HepG2 (cell line): Measurements from ENCODE around the gene DDX4. TPM values are rescaled to one million over a fixed set of nuclear protein-coding genes. Genes with fewer than 3 reads are reported as not detected.

Experiments
- ATAC-seq: fragments of 200-7000 bp; cut with Tn5 transposase; 3 replicates; pipeline ENCODE4 v1.9.1; 2020; ENCODE audit warnings: mild to moderate bottlenecking, moderate library complexity
- BruUV-seq: library from RNA; stranded (reverse); fragments of 400-500 nt; replicated peaks from 2 replicates; lab custom pipeline; 2021; lab: Mats Ljungman, UMichigan
- CTCF ChIA-PET: fragments of 300-600 bp; formaldehyde crosslinking; extraction: SDS; loops from one replicate; lab custom pipeline; 2021; ENCODE audit warnings: low total read pairs, inconsistent platforms, low intra/inter-chr PET ratio; lab: Yijun Ruan, JAX
- POLR2A ChIA-PET: fragments of 350-600 bp; sonication (Branson Sonifier 250); formaldehyde crosslinking; loops from one replicate; lab custom pipeline; 2020; ENCODE audit warnings: antibody characterized with exemption, inconsistent platforms; lab: Yijun Ruan, JAX
- DNase-seq: peaks from one replicate; pipeline ENCODE4 v3.0.0-alpha.2; 2015; ENCODE audit warnings: low spot score
- FAIRE-seq: peaks from 3 replicates; lab custom pipeline; 2011; peaks lifted over from hg19 to GRCh38; lab: Jason Lieb, UNC
- H2AFZ ChIP-seq: one replicate; pipeline ENCODE4 v1.6.1; 2011; ENCODE audit warnings: low read length, inconsistent platforms
- H3K27ac ChIP-seq: fragments of 300-600 bp; 3 replicates; pipeline ENCODE4 v1.8.0; 2011; ENCODE audit warnings: mixed run types, mild to moderate bottlenecking, mixed read lengths, low read length, inconsistent platforms; ENCODE audit not compliant: insufficient read depth; ENCODE audit errors: extremely low read length
- H3K27me3 ChIP-seq, 2 experiments: fragments of 200-600 bp in 1 of 2; 2 replicates in 1 of 2; 3 replicates in 1 of 2; pipeline versions ENCODE4 v1.6.0 to v1.8.0; 2011; ENCODE audit warnings: low read length in 2 of 2, mild to moderate bottlenecking in 2 of 2, moderate library complexity in 2 of 2, inconsistent platforms in 1 of 2; ENCODE audit not compliant: insufficient read depth in 2 of 2, control insufficient read depth in 1 of 2
- H3K36me3 ChIP-seq, 2 experiments: fragments of 200-600 bp in 1 of 2; replicated peaks in 1 of 2; 2 replicates in 1 of 2; 3 replicates in 1 of 2; pipeline versions ENCODE4 v1.5.1 to v1.8.0; 2011; ENCODE audit warnings: low read length in 2 of 2, inconsistent platforms in 1 of 2; ENCODE audit not compliant: insufficient read depth in 2 of 2, control insufficient read depth in 1 of 2
- H3K4me1 ChIP-seq: 2 replicates; pipeline ENCODE4 v1.5.1; 2012; ENCODE audit warnings: low read length, inconsistent platforms; ENCODE audit not compliant: insufficient read depth
- H3K4me2 ChIP-seq: 2 replicates; pipeline ENCODE4 v1.6.0; 2011; ENCODE audit warnings: low read depth, low read length, inconsistent platforms
- H3K4me3 ChIP-seq, 3 experiments: fragments of 200-600 bp in 1 of 3; sonication (generic), shearing (Covaris generic) in 1 of 3; replicated peaks in 1 of 3; 2 replicates each; pipeline ENCODE4 v1.5.1; 2011 to 2016; ENCODE audit warnings: low read length in 3 of 3, inconsistent platforms in 2 of 3, low read depth in 2 of 3, mild to moderate bottlenecking in 2 of 3, control low read depth in 1 of 3, mixed read lengths in 1 of 3; ENCODE audit not compliant: insufficient read depth in 1 of 3
- H3K79me2 ChIP-seq: one replicate; pipeline ENCODE4 v1.6.1; 2011; ENCODE audit warnings: low read length, inconsistent platforms; ENCODE audit not compliant: insufficient read depth
- H3K9ac ChIP-seq: 2 replicates; pipeline ENCODE4 v1.6.0; 2011; ENCODE audit warnings: mild to moderate bottlenecking, low read depth, low read length, inconsistent platforms; ENCODE audit not compliant: insufficient read depth
- H3K9me3 ChIP-seq: 2 replicates; pipeline ENCODE4 v1.5.1; 2012; ENCODE audit warnings: mild to moderate bottlenecking, low read length
- H4K20me1 ChIP-seq: 2 replicates; pipeline ENCODE4 v1.6.0; 2011; ENCODE audit warnings: inconsistent platforms, mild to moderate bottlenecking, low read length, moderate library complexity; ENCODE audit not compliant: insufficient read depth
- ELF4 ChIP-seq: sonication (generic); formaldehyde crosslinking; IDR thresholded peaks from 2 replicates; pipeline ENCODE4 v1.5.0; 2020; ENCODE audit warnings: missing genetic modification reagents, mild to moderate bottlenecking, moderate library complexity, borderline replicate concordance
- HMG20A ChIP-seq: IDR thresholded peaks from 2 replicates; pipeline ENCODE4 v1.6.1; 2016; ENCODE audit warnings: borderline replicate concordance
- KLF13 ChIP-seq: sonication (generic); formaldehyde crosslinking; IDR thresholded peaks from 2 replicates; pipeline ENCODE4 v1.4.0; 2020; ENCODE audit warnings: mild to moderate bottlenecking, missing genetic modification reagents
- MTA1 ChIP-seq: sonication (generic); formaldehyde crosslinking; IDR thresholded peaks from 2 replicates; pipeline ENCODE4 v1.4.0; 2020; ENCODE audit warnings: missing genetic modification reagents, mild to moderate bottlenecking, borderline replicate concordance
- SALL1 ChIP-seq: sonication (generic); formaldehyde crosslinking; IDR thresholded peaks from 2 replicates; pipeline ENCODE4 v1.8.0; 2022; ENCODE audit warnings: mild to moderate bottlenecking, missing genetic modification reagents
- TGIF2 ChIP-seq: IDR thresholded peaks from 2 replicates; pipeline ENCODE4 v1.6.1; 2016; ENCODE audit warnings: control low read depth, missing compliant biosample characterization
- ZBED4 ChIP-seq: sonication (generic); formaldehyde crosslinking; IDR thresholded peaks from 2 replicates; pipeline ENCODE4 v1.4.0; 2020; ENCODE audit warnings: missing genetic modification reagents, borderline replicate concordance
- ZNF326 ChIP-seq: sonication (generic); formaldehyde crosslinking; IDR thresholded peaks from 2 replicates; pipeline ENCODE4 v1.4.0; 2020; ENCODE audit warnings: missing genetic modification reagents, borderline replicate concordance
- ZNF501 ChIP-seq: sonication (generic); formaldehyde crosslinking; IDR thresholded peaks from 2 replicates; pipeline ENCODE4 v1.5.1; 2020; ENCODE audit warnings: mild to moderate bottlenecking, moderate library complexity, missing genetic modification reagents
- ZNF597 ChIP-seq: sonication (generic); formaldehyde crosslinking; IDR thresholded peaks from 2 replicates; pipeline ENCODE4 v1.5.0; 2020; ENCODE audit warnings: missing genetic modification reagents
- ZNF709 ChIP-seq: sonication (generic); formaldehyde crosslinking; IDR thresholded peaks from 2 replicates; pipeline ENCODE4 v1.5.0; 2020; ENCODE audit warnings: mild to moderate bottlenecking, missing genetic modification reagents
- ZNF788 ChIP-seq: sonication (generic); formaldehyde crosslinking; IDR thresholded peaks from 2 replicates; pipeline ENCODE4 v1.5.0; 2020; ENCODE audit warnings: mild to moderate bottlenecking, missing genetic modification reagents, borderline replicate concordance
- WGBS: methylation state at CpG from one replicate; pipeline ENCODE4 v1.1.6; 2017; ENCODE audit warnings: low lambda C conversion rate; 5-methylcytosine and 5-hydroxymethylcytosine counted together
- in situ Hi-C: cut with HindIII; loops from 2 replicates; pipeline ENCODE4 v1.10.0; 2017; ENCODE audit warnings: low pct_unique_long_range_greater_than_20kb; ENCODE audit not compliant: extremely low pct_ligation_motif_present
- intact Hi-C: fragments of 100-400 bp; cut with micrococcal nuclease; formaldehyde crosslinking; loops from one replicate; pipeline ENCODE4 v1.10.0; 2022; ENCODE audit not compliant: unreplicated experiment
- polyA plus RNA-seq, 8 experiments: library from polyadenylated mRNA; depleted of rRNA in 3 of 8; stranded (reverse) in 7 of 8; unstranded in 1 of 8; fragments of >200 nt; fragmentation: Illumina TruSeq in 4 of 8; extraction: Trizol in 4 of 8; gene quantifications; 2 replicates each; pipeline versions ENCODE4 v1.2.1 to v1.2.3, GENCODE V29; 2011 to 2016; ENCODE audit warnings: low read depth in 4 of 8, missing spikeins in 1 of 8, mixed read lengths in 1 of 8; ENCODE audit not compliant: insufficient read depth in 1 of 8
- total RNA-seq, 5 experiments: library from RNA; depleted of rRNA; stranded (reverse); fragments of >200 nt; fragmentation: Illumina TruSeq; extraction: Trizol; gene quantifications; 2 replicates each; pipeline ENCODE4 v1.2.3, GENCODE V29; 2016; ENCODE audit warnings: low read depth in 1 of 5

DDX4 gene
- total and polyA plus RNA-seq, 2 of the 13 experiments (the other 11 are each of a cell fraction or from before 2014, with no cell fraction given): 0.05 TPM; not detected in 1

GRCh38 chr5:55712023-55712859 lies 25.6 kb upstream of the DDX4 start, which contains the start of gene SLC38A9 (continued):
- TF ChIP-seq ELF4 (CRISPR knock-in tag) (peak; percentile 83; the same call in 1 of the 2 replicates), SALL1 (peak; percentile 90), ZNF788 (CRISPR knock-in tag) (no peak; the same call in 1 of the 2 replicates), ZNF709 (0 out of 2 replicates have a peak, but pooled peaks have one; percentile 50)

GRCh38 chr5:55713871-55714270 lies 24.0 kb upstream of the DDX4 start:
- ATAC-seq (no peak), DNase-seq (no peak), FAIRE-seq (no peak)
- Histone ChIP-seq H4K20me1 (no peaks in the 10 kb centered on the region), H3K4me1 (peaks cover 27% of the 10 kb centered on the region), H2AFZ (no peak overlapping the region), H3K79me2 (peaks cover 7% of the 10 kb centered on the region), H3K27ac (no peak overlapping the region), H3K4me2 (no peak overlapping the region), H3K4me3 (no peak overlapping the region), H3K9me3 (no peaks in the 10 kb centered on the region), H3K36me3 (no peaks in the 10 kb centered on the region), H3K9ac (no peak overlapping the region), H3K27me3 (no peaks in the 10 kb centered on the region; a peak in 1 of 5 replicates)
- intact Hi-C loops: no loop called here
- no TSS peak for BruUV-seq
- CTCF ChIA-PET: interaction anchor here (0.9 kb wide), 1 partner anchor 487 kb away, joined by 4 read pairs; no protein-coding TSS in a partner anchor
- TF ChIP-seq ZNF326 (CRISPR knock-in tag): no peak
- TF ChIP-seq ZNF597 (CRISPR knock-in tag): no peak
- TF ChIP-seq KLF13: no peak
- TF ChIP-seq HMG20A (CRISPR knock-in tag): no peak
- no peak for TF ChIP-seq ZBED4 (CRISPR knock-in tag)
- TF ChIP-seq MTA1 (CRISPR knock-in tag): no peak
- no peak for TF ChIP-seq TGIF2
- no peak for TF ChIP-seq ZNF501 (CRISPR knock-in tag)
- in situ Hi-C loops: no loop called here
- POLR2A ChIA-PET: no interaction called here
- WGBS: 79% methylated on average over 3 of the region's 3 CpGs
